ENCODE data around the gene TCEAL3.

GRCh38 chrX:103630171-103630511 lies 22.4 kb downstream of the TCEAL3 start:
- no peak for TF ChIP-seq BACH1 (tag; IDR thresholded peaks at IDR 0.05)
- no peak for TF ChIP-seq KHSRP (IDR thresholded peaks at IDR 0.05)
- TF ChIP-seq HDGF (IDR thresholded peaks at IDR 0.05): no peak
- TF ChIP-seq CTCF (IDR thresholded peaks at IDR 0.05 in 2 of 3, conservative IDR thresholded peaks at IDR 0.05 in 1 of 3; ENCODE audit: insufficient read depth in 2 of 3, low read depth in 1 of 3, low read length in 3 of 3): no peak
- TF ChIP-seq SRF (CRISPR knock-in tag; IDR thresholded peaks at IDR 0.05): no peak
- no peak for TF ChIP-seq NFYB (IDR thresholded peaks at IDR 0.05; ENCODE audit: extremely low read depth, insufficient read length)
- no peak for TF ChIP-seq ZBTB12 (CRISPR knock-in tag; IDR thresholded peaks at IDR 0.05)
- no peak for TF ChIP-seq TAF1 (IDR thresholded peaks at IDR 0.05; ENCODE audit: control insufficient read depth, extremely low read depth, insufficient read depth, low read length, severe bottlenecking)
- TF ChIP-seq RFX7 (CRISPR knock-in tag; IDR thresholded peaks at IDR 0.05): no peak
- TF ChIP-seq ZNF766 (CRISPR knock-in tag; conservative IDR thresholded peaks at IDR 0.05): no peak
- TF ChIP-seq GABPB1 (CRISPR knock-in tag; IDR thresholded peaks at IDR 0.05): no peak
